GM18508 (cell line): Measurements from ENCODE around the gene NRBP1.
"Not testable (repeated sequence)": the region's sequence is repeated elsewhere in the genome, so short reads cannot be mapped to it uniquely, and the experiment has no call there.

Source experiments
- ATAC-seq: cut with Tn5 transposase; IDR thresholded peaks from one replicate; pipeline ENCODE4 v1.9.1; 2021; ENCODE audit warnings: moderate number of reproducible peaks; ENCODE audit not compliant: insufficient read depth, unreplicated experiment

Gene NRBP1

DNA sequence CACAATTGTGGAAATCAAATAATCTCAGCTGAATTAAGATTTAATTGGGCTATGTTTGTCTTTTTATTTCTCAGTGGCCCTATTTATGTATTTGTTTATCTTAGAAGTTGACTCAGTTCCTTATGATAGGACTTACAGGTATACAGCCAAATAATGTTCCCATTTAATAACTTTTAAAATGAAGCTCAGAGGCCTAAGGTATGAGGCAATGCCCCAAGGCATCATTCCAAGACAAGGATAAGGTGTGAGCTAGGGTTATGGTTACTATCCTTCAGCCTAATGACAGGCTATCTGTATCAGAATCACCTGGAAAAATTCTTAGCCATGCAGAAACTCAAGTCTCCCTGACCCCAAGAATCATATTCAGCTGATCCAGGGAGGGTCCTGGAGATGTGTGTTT lies 7.4 kb upstream of the NRBP1 start:
- ATAC-seq: no peak

DNA sequence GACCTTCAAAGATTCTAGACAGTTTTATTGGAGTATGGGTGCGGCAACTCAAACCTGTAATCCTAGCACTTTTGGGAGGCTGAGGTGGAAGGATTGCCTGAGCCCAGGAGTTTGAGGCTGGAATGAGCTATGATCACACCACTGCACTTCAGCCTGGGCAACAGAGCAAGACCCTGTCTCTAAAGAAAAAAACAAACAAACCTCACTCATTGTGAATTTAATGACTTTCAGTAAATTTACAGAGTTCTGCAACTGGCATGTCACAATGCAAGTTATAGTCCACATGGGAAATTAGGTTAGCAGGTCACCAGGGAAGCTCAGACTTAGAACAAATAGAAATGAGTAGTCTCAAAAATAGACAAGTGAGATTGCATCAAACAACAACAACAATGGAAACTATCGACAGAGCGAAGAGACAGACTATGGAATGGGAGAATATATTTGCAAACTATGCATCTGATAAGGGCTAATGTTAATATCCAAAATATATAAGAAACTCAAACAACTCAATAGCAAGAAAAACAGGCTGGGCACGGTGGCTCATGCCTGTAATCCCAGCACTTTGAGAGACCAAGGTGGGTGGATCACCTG lies 6.7 kb upstream of the NRBP1 start:
- ATAC-seq: no peak

DNA sequence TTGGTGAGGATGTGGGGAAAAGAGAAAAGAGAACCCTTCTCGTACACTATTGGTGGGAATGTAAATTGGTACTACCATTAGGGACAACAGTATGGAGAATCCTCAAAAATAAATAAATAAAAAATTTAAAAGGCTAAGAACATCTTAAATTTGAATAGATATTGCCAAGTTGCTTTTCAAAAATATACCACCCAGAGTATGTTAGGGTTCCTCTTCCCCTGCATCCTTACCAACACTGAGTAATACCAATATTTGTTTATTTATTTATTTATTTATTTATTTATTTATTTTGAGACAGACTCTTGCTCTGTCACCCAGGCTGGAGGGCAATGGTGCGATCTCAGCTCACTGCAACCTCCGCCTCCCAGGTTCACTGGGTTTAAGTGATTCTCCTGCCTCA lies 5.5 kb upstream of the NRBP1 start:
- no peak for ATAC-seq

DNA sequence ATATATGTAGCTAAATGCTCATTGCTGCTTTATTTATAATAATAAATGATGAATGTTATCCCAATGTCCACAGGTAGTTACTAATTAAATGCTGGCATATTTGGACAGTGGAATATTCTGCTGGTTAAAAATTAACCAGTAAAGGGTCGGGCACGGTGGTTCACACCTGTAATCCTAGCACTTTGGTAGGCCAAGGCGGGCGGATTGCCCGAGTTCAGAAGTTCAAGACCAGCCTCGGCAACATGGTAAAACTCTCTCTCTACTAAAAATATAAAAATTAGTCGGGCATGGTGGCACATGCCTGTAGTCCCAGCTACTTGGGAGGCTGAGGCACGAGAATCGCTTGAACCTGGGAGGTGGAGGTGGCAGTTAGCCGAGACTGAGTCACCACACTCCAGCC lies 3.4 kb upstream of the NRBP1 start:
- not testable (repeated sequence) for ATAC-seq

DNA sequence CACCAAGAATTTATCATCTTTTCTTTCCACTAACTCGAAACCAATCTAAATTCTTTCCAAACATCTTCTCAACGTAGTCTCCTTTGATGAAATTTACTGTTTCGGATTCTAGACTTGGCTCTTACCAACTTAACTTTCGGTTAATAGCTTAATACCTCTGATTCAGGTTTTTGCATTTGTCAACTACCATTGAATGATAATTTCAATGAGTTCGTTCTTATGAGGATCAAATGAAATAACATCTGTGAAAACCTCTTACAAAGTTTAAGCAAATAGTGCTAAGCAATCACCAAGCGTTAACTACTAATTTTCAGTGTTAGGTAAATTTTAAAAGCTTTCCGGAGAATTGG lies 593 bp upstream of the NRBP1 start:
- ATAC-seq: no peak

DNA sequence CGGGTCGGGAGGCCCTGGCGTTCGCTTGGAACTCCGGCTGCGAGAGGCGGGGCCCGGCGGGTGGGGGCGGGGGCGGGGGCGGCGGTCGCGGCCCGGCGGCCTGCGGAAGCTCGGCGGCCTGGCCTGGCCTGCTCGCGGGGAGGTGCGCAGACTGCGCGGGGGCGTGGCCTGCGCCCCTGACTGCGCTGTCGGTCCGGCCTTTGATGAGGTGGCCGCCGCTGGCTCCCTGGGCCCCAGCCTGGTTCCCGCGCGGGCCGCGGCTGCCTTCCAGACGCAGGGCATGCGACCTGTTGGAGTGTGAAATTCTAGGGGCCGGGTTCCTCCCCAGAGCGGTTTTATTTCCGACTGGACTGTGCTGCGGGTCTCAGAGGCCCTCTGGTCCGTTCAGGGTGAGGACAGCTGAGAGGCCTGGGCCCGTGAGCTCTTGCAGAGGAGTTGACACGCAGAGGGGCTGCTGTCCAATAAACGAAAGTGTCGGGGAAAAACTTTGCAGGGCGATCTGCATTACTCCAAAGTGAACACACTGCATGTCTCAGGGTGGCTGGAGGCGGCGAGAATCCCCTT lies 629 bp downstream of the NRBP1 start:
- ATAC-seq: peak; percentile 21

DNA sequence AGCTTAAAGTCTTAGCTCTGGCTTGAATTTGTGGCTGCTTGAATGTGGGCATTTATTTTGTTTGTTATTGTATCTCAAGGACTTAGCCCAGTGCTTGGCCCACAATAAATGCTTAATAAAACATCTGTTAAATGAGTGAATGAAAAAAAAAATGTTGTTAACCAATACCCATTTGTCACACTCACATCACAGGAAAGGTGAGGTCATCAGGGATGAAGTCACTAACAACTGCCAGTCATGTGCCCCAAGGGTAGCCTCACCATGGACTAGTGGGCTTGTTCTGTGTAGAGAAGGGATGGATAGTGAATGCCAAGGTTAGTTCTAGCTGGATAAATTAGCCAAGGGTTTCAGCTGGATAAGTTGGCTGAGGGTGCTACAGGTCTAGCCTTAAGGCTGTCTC lies 3.0 kb downstream of the NRBP1 start:
- no peak for ATAC-seq

DNA sequence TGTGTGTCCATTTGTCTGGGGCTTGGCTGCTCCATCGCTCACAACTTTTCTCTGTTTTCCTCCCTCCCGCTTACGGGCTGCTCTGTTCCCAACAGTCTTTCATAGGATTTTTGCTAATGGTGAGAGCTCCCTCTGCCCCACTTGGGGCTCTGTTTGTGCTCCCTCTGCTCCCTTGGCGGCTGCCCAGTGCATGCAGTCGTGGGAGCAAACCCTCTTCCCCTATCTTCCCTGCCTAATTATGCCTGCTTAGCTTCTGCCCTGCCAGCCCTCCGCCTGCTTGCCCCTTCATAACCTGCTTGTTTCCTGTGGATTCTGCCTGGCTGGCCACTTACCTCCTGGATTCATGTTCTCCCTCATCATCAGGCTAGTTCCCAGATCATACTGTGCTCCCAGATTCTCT lies 7.2 kb downstream of the NRBP1 start:
- no peak for ATAC-seq

DNA sequence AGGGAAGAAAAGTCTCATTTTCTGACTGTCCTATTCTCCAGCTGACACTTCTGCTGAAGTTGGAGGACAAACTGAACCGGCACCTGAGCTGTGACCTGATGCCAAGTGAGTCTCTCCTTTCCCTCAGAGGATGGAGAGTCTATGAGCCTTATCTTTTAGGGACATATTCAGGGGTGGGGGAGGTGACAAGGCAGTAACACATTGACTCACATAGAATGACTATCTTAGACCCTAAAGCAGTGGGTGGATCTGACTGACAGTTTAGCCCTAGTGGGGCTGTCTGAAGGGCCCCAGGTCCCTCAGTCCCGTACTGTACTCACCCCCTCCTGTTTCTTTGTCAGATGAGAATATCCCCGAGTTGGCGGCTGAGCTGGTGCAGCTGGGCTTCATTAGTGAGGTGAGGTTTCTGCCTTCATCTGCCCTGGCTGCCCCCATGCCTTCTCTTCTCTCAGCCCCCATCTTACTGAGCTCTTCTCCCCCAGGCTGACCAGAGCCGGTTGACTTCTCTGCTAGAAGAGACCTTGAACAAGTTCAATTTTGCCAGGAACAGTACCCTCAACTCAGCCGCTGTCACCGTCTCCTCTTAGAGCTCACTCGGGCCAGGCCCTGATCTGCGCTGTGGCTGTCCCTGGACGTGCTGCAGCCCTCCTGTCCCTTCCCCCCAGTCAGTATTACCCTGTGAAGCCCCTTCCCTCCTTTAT lies 12.9 kb downstream of the NRBP1 start:
- ATAC-seq: no peak

DNA sequence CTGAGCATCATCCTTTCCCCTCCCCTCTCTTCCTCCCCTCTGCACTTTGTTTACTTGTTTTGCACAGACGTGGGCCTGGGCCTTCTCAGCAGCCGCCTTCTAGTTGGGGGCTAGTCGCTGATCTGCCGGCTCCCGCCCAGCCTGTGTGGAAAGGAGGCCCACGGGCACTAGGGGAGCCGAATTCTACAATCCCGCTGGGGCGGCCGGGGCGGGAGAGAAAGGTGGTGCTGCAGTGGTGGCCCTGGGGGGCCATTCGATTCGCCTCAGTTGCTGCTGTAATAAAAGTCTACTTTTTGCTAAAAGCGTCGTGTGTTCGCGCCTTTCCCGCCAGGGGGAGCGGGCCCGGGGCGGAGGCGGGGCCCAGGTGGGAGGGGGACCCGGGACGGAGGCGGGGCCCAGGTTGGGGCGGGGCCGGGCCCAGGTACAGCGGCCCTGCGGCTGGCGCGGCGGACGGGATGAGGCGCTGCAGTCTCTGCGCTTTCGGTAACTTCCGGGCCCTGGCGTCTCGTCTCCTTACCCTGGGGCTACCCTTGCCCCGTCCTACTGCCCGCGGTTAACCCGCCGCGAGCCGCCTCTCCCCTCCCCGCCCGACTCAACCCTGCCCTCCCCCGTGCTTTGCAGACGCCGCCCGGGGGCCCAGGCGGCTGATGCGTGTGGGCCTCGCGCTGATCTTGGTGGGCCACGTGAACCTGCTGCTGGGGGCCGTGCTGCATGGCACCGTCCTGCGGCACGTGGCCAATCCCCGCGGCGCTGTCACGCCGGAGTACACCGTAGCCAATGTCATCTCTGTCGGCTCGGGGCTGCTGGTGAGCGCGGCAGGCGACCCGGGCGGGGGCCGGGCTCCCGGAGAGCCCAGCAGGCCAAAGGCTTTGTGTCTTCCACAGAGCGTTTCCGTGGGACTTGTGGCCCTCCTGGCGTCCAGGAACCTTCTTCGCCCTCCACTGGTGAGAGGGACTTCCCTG lies 13.8 kb downstream of the NRBP1 start, which contains the start of gene KRTCAP3:
Gene KRTCAP3, plus strand, starts transcription at position 424 of the 962 bp plus-strand sequence. Its CDS starts 32 bp downstream, at position 456.
- ATAC-seq: no peak

DNA sequence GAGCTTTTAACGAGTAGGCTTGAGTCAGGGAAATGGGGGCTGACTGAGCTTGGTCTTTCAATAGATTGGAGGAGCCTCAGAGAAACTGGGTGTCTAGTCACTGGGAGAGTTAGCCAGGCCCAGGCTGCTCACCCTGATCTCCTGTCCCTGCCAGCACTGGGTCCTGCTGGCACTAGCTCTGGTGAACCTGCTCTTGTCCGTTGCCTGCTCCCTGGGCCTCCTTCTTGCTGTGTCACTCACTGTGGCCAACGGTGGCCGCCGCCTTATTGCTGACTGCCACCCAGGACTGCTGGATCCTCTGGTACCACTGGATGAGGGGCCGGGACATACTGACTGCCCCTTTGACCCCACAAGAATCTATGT lies 14.5 kb downstream of the NRBP1 start:
- ATAC-seq: no peak

DNA sequence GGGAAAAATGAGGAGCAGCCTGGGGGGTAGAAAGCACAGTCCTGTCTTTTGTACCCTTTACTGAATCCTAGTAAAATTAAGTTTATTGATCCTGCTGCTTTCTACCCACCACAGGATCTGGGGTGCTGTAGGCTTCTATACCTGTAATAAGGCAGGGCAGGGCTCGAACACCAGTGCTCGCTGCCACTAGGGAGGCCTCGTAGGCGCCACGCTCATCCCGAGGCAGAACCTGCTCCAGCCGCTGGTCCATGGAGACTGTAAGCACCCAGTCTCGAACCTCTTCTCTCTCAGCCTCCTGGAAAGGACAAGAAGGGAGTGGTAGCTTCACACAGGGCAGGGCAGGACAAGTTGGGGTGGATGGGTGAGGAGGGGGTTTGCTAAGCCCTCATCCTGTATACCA lies 16.7 kb downstream of the NRBP1 start:
- no peak for ATAC-seq

DNA sequence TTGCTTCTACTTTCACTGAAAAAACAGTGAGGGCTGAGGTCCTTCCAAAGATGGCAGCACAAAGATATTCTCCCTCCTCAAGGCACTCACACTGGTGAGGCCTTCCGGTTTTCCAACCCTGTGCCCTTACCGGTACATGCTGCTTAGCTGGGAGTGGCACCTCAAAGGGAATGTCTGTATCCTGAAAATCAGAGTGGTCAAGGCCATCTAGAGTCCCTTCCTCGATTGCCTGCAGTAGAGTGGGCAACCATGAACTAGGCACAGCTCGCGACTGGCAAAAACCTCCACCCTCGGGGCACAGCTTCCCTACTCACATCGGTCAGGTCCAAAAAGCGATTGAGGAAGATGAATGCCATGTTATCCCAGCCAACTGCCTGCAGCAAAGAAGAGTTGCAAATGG lies 17.2 kb downstream of the NRBP1 start:
- no peak for ATAC-seq

DNA sequence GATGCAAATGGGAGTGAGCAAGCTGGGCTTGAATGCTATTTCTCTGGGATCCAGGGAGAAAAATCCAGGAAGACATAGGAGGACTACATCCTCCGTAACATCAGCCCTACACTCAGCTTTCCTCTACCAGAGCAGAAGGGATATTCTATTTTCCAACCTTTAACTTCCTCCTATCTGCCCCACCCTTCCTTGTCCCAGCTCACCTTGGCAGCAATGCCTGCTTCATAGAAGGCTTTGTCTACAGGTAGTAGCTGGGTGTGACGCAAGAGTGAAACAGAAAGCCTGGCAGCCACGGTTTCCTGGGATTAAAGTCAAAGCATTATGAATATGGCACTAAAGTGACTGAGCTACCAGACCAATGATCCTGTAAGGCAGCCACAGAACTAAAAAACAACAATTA lies 17.6 kb downstream of the NRBP1 start:
- ATAC-seq: no peak

DNA sequence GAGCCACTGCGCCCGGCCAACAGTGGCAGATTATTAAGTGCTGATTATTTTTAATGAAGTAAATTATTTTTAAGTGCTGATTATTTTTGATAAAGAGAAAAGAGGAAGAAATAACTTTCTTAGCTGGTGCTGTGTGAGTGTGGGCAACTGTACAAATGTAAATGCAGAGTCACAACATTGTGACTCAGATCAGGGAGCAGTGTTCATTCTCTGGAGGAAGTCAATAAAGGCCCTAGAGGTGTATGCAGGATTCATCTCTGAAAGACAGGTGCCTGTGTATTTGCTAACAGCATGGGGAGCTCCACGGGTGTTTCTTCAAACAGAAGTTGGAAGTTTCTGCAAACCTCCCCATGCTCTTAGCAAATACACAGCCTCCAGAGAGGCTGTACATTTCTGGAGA lies 19.9 kb downstream of the NRBP1 start:
- no peak for ATAC-seq

DNA sequence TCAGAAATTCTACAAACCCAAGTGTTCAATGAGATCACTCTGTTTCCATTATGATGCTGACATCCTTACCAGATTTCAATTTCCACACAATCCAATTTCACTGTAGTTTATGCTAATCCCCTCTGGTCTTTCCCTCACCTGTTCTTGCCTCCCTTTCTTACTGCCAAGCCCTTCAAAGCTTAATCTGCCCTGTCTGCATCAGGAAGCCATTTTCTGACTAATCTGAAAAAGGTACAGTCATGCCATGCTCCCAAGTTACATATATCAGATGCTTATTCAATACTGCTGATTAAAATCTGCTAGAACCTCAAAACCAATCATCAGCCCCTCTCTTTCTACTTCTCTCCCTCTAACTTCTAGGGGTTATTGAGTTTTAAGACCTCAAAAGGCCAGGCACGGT lies 22.7 kb downstream of the NRBP1 start:
- no peak for ATAC-seq

DNA sequence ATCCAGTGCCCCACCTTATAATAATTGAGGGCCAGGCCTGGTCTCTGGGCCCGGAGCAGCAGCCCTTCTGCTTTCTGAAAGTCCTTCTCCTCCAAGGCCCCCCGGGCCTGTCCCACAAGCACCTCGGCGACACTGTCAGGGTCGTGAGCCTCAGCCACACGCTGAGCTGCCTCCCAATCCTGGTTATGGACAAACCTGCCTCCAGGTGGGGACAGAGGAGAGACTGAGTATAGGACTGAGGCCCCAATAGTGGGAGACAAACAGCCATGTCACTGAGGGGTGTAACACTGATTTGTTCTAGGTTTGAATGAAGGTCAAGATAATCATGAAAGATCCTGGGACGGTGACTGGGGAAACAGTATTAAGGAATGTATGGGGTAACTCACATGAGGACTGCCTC lies 25.5 kb downstream of the NRBP1 start:
- ATAC-seq: no peak

DNA sequence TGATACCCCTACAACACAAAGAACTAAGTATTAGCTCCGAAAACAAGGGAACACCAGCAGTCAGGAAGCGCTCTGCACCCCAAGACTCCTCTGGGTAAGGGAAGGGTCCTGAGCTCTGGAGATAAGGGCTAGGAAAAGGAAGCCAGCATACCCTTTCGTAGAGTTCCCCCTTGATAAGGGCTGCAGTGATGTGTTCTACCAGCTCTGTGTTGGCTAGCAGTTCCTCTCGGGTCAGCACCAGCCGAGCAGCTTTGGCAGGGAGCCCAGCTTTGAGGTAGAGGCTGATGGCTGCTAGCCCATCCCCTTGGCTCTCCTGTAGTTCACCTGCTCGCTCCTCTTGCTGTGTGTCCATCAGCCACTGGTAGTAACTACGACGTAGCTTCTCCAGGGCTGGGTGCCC lies 32.7 kb downstream of the NRBP1 start:
- ATAC-seq: no peak

DNA sequence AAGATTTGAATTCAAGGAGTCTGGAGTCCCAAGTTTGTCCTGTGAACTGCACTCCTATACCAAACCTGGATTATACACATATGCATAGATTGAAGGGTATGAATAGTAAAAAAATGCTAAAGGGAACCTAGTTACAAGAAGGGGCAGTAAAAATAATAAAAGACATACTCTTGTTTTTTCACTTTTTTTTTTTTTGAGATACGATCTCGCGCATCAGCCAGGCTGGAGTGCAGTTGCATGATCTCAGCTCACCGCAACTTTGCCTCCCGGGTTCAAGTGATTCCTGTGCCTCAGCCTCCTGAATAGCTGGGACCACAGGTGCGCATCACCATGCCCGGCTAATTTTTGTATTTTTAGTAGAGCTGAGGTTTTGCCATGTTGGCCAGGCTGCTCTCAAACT lies 36.0 kb downstream of the NRBP1 start:
- ATAC-seq: no peak

DNA sequence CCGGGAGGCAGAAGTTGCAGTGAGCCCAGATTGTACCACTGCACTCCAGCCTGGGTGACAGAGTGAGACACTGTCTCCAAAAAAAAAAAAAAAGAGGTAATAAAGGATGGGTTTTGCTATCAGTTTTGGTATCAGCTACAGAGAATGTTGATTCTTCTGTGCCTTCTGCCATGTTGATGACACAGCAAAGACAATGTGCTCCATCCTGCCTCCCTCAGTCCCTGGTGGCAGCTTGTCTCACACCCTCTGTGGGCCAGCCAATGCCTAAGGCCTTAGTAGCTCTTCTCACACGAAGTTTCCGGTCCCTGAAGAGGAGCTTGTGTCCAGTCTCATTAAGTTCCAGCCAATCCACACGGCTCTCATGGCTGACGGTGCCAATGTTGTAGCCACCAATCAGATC lies 43.5 kb downstream of the NRBP1 start:
- ATAC-seq: no peak

DNA sequence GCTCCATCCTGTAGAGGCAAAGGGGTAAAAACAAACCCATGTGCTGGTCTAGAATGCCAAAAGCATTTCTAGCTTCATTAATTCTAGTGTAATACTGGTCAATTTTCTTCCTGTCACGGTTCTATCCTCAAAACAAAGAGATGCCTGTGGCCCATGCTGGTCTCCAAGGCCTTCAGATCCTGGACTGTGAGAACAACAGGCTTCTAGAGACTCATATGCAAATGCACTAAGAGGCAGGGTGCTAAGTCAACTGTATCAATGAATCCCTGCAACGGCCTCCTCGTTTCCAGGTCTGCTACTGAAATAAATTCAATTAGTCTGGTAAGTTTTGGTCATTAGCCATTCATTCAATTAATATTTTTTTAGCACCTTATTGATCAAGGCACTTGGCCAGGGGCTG lies 57.1 kb downstream of the NRBP1 start:
- no peak for ATAC-seq
